ENCODE measurements around the gene ZNF629.

The ZNF629 gene

DNA sequence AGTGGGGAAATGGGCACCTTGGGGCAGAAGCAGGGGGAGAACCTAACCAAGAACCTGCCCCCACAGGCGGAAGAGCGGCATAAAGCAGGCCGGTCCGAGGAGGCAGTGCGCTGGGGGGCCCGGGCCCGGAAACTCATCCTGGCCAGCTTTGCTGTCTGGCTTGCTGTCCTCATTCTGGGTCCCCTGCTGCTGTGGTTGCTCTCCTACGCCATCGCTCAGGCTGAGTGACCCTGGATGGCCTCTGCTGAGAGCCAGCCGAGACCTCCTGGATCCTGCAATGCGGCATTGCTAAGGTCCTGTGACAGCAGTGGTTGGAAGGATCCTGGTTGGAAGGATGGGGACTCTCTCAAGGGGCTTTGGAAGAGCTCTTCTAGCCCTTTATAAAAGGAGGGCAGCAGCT, 43.3 kb downstream of the ZNF629 start:
- H3K79me2 ChIP-seq (ENCODE audit: low read length) = peaks cover 2% of the 10 kb centered on the region
- H4K20me1 ChIP-seq (ENCODE audit: insufficient read depth, low read length) = no peaks in the 10 kb centered on the region
- no peak overlapping the region for H3K4me3 ChIP-seq (ENCODE audit: low read length)
- H2AFZ ChIP-seq (ENCODE audit: low read depth, low read length) = no peak overlapping the region
- TF ChIP-seq, protein P1, sequence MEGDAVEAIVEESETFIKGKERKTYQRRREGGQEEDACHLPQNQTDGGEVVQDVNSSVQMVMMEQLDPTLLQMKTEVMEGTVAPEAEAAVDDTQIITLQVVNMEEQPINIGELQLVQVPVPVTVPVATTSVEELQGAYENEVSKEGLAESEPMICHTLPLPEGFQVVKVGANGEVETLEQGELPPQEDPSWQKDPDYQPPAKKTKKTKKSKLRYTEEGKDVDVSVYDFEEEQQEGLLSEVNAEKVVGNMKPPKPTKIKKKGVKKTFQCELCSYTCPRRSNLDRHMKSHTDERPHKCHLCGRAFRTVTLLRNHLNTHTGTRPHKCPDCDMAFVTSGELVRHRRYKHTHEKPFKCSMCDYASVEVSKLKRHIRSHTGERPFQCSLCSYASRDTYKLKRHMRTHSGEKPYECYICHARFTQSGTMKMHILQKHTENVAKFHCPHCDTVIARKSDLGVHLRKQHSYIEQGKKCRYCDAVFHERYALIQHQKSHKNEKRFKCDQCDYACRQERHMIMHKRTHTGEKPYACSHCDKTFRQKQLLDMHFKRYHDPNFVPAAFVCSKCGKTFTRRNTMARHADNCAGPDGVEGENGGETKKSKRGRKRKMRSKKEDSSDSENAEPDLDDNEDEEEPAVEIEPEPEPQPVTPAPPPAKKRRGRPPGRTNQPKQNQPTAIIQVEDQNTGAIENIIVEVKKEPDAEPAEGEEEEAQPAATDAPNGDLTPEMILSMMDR (IDR thresholded peaks at IDR 0.05; ENCODE audit: low read depth, low read length) = no peak
- no peak for TF ChIP-seq EZH2phosphoT487 (IDR thresholded peaks at IDR 0.05; ENCODE audit: low read depth)
- H3K9me3 ChIP-seq (ENCODE audit: insufficient read depth, low read length) = no peaks in the 10 kb centered on the region
- no peak overlapping the region for H3K27ac ChIP-seq (ENCODE audit: low read length)
- no peaks in the 10 kb centered on the region for H3K27me3 ChIP-seq (ENCODE audit: low read depth, low read length)
- H3K4me2 ChIP-seq (ENCODE audit: low read length) = no peak overlapping the region
- H3K9ac ChIP-seq (ENCODE audit: low read length) = no peak overlapping the region
- peaks cover 40% of the 10 kb centered on the region for H3K36me3 ChIP-seq (replicated peaks; ENCODE audit: low read depth, low read length)
- peaks cover 5% of the 10 kb centered on the region for H3K4me1 ChIP-seq (ENCODE audit: low read length)

- H3K36me3 ChIP-seq (replicated peaks; ENCODE audit: low read depth, low read length) = peaks cover 57% of the 10 kb centered on the region
- H3K27me3 ChIP-seq (ENCODE audit: low read depth, low read length) = no peaks in the 10 kb centered on the region
- no peak overlapping the region for H3K4me3 ChIP-seq (ENCODE audit: low read length)
- H3K4me2 ChIP-seq (ENCODE audit: low read length) = no peak overlapping the region
- H3K79me2 ChIP-seq (ENCODE audit: low read length) = no peaks in the 10 kb centered on the region; the same call in 1 of the 2 replicates
- no peaks in the 10 kb centered on the region for H4K20me1 ChIP-seq (ENCODE audit: insufficient read depth, low read length)
- no peaks in the 10 kb centered on the region for H3K4me1 ChIP-seq (ENCODE audit: low read length)
- TF ChIP-seq EZH2phosphoT487 (IDR thresholded peaks at IDR 0.05; ENCODE audit: low read depth) = no peak
- TF ChIP-seq, protein P1 (IDR thresholded peaks at IDR 0.05; ENCODE audit: low read depth, low read length) = no peak
- H3K9ac ChIP-seq (ENCODE audit: low read length) = no peak overlapping the region
- H3K9me3 ChIP-seq (ENCODE audit: insufficient read depth, low read length) = no peaks in the 10 kb centered on the region
- H3K27ac ChIP-seq (ENCODE audit: low read length) = no peak overlapping the region
- H2AFZ ChIP-seq (ENCODE audit: low read depth, low read length) = no peak overlapping the region
These were observed 45.5 kb downstream of the ZNF629 start for GRCh38 chr16:30741461-30741914.

DNA sequence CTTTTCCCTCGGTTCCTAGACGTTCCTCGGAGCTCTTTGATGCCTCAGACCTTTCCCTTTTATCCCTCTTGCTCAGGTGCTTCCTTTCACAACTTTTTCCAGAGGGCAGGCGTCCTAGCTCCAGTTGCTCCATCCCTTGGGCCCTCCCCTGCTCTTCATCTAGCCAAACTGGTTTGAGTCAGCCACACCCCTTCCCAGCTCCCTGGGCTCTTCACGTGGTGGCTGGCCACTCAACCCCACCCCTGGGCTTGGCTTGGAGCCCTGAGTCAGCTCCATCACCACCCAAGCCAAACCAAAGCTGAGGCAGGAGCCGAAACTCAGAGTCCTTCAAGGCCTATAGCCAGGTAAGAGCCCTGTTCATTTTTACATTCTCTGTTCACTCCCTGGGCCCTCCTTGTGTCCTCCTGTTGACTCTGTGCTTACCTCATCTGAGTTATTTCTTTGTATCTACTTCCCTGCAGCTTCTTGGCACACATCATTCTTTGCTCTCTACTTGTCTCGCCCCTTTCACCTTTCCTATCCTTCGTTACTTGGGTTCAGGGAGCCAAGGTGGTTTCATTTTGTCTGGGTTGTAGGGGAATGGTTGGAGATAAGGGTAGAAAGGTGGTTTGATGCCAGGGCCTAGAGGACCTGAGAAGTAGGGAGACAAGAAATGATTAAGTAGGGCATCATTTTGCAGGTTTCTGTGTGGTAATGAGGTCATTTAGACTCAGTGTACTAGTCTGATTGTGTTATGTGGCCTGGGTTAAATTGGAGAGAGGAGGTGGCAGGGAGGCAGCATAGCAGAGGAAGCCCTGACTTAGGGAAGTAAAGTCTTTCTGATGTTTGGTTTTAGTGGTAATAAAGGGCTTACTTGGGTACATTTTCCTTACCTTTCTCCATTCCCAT, 46.4 kb downstream of the ZNF629 start:
- TF ChIP-seq, protein P1 (IDR thresholded peaks at IDR 0.05; ENCODE audit: low read depth, low read length) = no peak
- no peak for TF ChIP-seq EZH2phosphoT487 (IDR thresholded peaks at IDR 0.05; ENCODE audit: low read depth)
- H3K4me1 ChIP-seq (ENCODE audit: low read length) = no peaks in the 10 kb centered on the region
- H3K9ac ChIP-seq (ENCODE audit: low read length) = no peak overlapping the region
- no peak overlapping the region for H3K4me2 ChIP-seq (ENCODE audit: low read length)
- H3K36me3 ChIP-seq (replicated peaks; ENCODE audit: low read depth, low read length) = peaks cover 65% of the 10 kb centered on the region
- no peak overlapping the region for H3K27ac ChIP-seq (ENCODE audit: low read length)
- no peaks in the 10 kb centered on the region for H3K27me3 ChIP-seq (ENCODE audit: low read depth, low read length)
- H3K4me3 ChIP-seq (ENCODE audit: low read length) = no peak overlapping the region
- H3K79me2 ChIP-seq (ENCODE audit: low read length) = no peaks in the 10 kb centered on the region; the same call in 1 of the 2 replicates
- no peak overlapping the region for H2AFZ ChIP-seq (ENCODE audit: low read depth, low read length)
- no peaks in the 10 kb centered on the region for H4K20me1 ChIP-seq (ENCODE audit: insufficient read depth, low read length)
- H3K9me3 ChIP-seq (ENCODE audit: insufficient read depth, low read length) = no peaks in the 10 kb centered on the region
